CD4-positive, CD25-positive, alpha-beta regulatory T cell (primary cell): ENCODE data around the gene ARFGAP3. TPM values are rescaled to one million over a fixed set of nuclear protein-coding genes. Genes with fewer than 3 reads are reported as not detected.

Experiments used
- ATAC-seq, 2 donors: fragments of 150-1000 bp; cut with Tn5 transposase; one replicate each; pipeline ENCODE4 v1.10.0; 2021; ENCODE audit warnings: low read depth in 2 of 2, moderate number of reproducible peaks in 2 of 2, moderate library complexity in 1 of 2
- DNase-seq, 3 donors: peaks; one replicate each; pipeline versions ENCODE4 v3.0.0 to v3.0.0-alpha.2; 2012 to 2022; ENCODE audit warnings: mixed read lengths in 1 of 3
- H3K27ac ChIP-seq: one replicate; pipeline ENCODE4 v1.7.0; 2013; ENCODE audit warnings: mild to moderate bottlenecking, low read length; ENCODE audit not compliant: insufficient read depth, poor library complexity, severe bottlenecking
- H3K27me3 ChIP-seq: one replicate; pipeline ENCODE4 v1.7.0; 2013; ENCODE audit warnings: low read length; ENCODE audit not compliant: control insufficient read depth, insufficient read depth
- H3K36me3 ChIP-seq: one replicate; pipeline ENCODE4 v1.7.0; 2013; ENCODE audit warnings: mild to moderate bottlenecking, low read length, moderate library complexity; ENCODE audit not compliant: control insufficient read depth, insufficient read depth
- H3K4me1 ChIP-seq: 2 replicates; pipeline ENCODE4 v1.7.0; 2013; ENCODE audit warnings: mild to moderate bottlenecking, low read length; ENCODE audit not compliant: insufficient read depth, control insufficient read depth, poor library complexity, severe bottlenecking
- H3K4me3 ChIP-seq: one replicate; pipeline ENCODE4 v1.7.0; 2013; ENCODE audit warnings: low read depth, mild to moderate bottlenecking, low read length, moderate library complexity
- H3K9me3 ChIP-seq, 2 experiments: 1 replicate in 1 of 2; 2 replicates in 1 of 2; pipeline ENCODE4 v1.7.0; 2013; ENCODE audit warnings: low read length in 2 of 2, mild to moderate bottlenecking in 1 of 2, moderate library complexity in 1 of 2; ENCODE audit not compliant: control insufficient read depth in 2 of 2
- H3K27ac Mint-ChIP-seq, 3 donors: one replicate each; pipeline ENCODE4 v1.8.0; 2020 to 2022; ENCODE audit warnings: mild to moderate bottlenecking in 3 of 3, mixed read lengths in 3 of 3, moderate library complexity in 2 of 3
- H3K27me3 Mint-ChIP-seq: one replicate; pipeline ENCODE4 v1.8.0; 2022; ENCODE audit warnings: mild to moderate bottlenecking, mixed read lengths
- H3K36me3 Mint-ChIP-seq: one replicate; pipeline ENCODE4 v1.8.0; 2020; ENCODE audit warnings: mixed read lengths
- H3K4me1 Mint-ChIP-seq, 4 donors: one replicate each; pipeline ENCODE4 v1.8.0; 2020 to 2022; ENCODE audit warnings: mixed read lengths in 4 of 4, mild to moderate bottlenecking in 1 of 4
- H3K4me3 Mint-ChIP-seq, 4 donors: one replicate each; pipeline ENCODE4 v1.8.0; 2020 to 2022; ENCODE audit warnings: mild to moderate bottlenecking in 4 of 4, mixed read lengths in 4 of 4, moderate library complexity in 3 of 4
- H3K9me3 Mint-ChIP-seq, 7 donors: one replicate each; pipeline ENCODE4 v1.8.0; 2020 to 2022; ENCODE audit warnings: mixed read lengths in 7 of 7, mild to moderate bottlenecking in 3 of 7, moderate library complexity in 2 of 7
- polyA plus RNA-seq, 4 donors: library from polyadenylated mRNA; unstranded; fragments of 300-500 nt; fragmentation: Illumina TruSeq; gene quantifications; one replicate each; pipeline ENCODE4 v1.2.3, GENCODE V29; 2021
- total RNA-seq: library from RNA; stranded (reverse); gene quantifications from one replicate; pipeline ENCODE4 v1.2.3, GENCODE V29; 2022

ARFGAP3 gene
- total and polyA plus RNA-seq, 5 donors from 2014 or later, result 27.1 to 31.0 (median 28.8) TPM

DNA sequence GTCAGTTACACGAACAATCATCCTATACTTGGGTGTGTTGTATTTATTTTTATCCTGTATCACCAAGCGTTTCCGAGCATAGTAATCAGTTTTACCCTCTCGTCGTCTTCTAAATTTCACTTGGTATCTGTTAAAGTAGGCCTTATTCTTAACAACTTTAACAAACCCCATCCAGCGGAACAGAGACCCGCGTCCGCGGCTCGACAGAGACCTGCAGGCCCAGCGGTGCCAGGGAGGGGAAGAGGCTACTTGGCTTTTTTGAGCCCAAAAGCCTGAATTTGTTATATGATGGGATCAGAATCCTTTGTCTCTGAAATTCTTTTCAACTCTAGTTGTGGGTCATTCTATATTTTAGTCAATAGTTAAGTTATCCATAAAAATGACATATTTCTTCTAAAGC, 79.9 kb downstream of the ARFGAP3 start:
- Mint-ChIP-seq H3K27me3 (no peaks in the 10 kb centered on the region), H3K9me3 (no peaks in the 10 kb centered on the region), H3K36me3 (no peaks in the 10 kb centered on the region), H3K4me3 (no peak overlapping the region), H3K27ac (no peak overlapping the region), H3K4me1 (peaks cover 0 to 2% (median under 1%) of the 10 kb centered on the region in 4 donors)
- H3K27ac ChIP-seq, result no peak overlapping the region
- no peak overlapping the region for H3K4me3 ChIP-seq
- no peaks in the 10 kb centered on the region for H3K36me3 ChIP-seq
- DNase-seq (no peak), ATAC-seq (no peak)
- no peaks in the 10 kb centered on the region for H3K4me1 ChIP-seq
- H3K27me3 ChIP-seq, result no peaks in the 10 kb centered on the region
- H3K9me3 ChIP-seq, result no peaks in the 10 kb centered on the region

DNA sequence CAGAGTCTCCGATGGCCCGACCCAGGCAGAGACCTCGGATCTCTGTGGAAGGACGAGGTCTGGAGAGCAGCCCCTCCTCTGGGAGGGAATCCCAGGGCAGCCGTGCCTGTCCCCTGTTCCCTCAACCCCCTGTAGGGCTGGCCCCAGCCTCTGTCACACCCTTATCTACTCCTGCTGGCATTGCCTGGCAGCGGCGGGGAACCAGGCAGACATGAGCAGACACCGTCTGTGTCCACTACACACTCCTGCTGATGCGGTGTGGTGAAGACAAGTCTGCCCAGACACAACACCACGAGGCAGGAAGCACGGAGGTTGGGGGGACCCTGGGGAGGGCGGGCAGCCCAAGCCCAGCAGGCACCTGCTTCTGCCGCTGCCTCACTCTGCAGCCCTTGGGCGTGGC, 83.9 kb downstream of the ARFGAP3 start:
- Mint-ChIP-seq H3K27me3 (peaks cover 3% of the 10 kb centered on the region), H3K27ac (no peak overlapping the region), H3K9me3 (no peaks in the 10 kb centered on the region), H3K4me1 (peaks cover 0 to 2% (median 0%) of the 10 kb centered on the region in 4 donors), H3K4me3 (no peak overlapping the region), H3K36me3 (no peaks in the 10 kb centered on the region)
- no peaks in the 10 kb centered on the region for H3K36me3 ChIP-seq
- H3K9me3 ChIP-seq, result no peaks in the 10 kb centered on the region
- H3K4me3 ChIP-seq, result no peak overlapping the region
- no peak overlapping the region for H3K27ac ChIP-seq
- H3K27me3 ChIP-seq, result no peaks in the 10 kb centered on the region
- H3K4me1 ChIP-seq, result no peaks in the 10 kb centered on the region
- DNase-seq (no peak), ATAC-seq (no peak)

DNA sequence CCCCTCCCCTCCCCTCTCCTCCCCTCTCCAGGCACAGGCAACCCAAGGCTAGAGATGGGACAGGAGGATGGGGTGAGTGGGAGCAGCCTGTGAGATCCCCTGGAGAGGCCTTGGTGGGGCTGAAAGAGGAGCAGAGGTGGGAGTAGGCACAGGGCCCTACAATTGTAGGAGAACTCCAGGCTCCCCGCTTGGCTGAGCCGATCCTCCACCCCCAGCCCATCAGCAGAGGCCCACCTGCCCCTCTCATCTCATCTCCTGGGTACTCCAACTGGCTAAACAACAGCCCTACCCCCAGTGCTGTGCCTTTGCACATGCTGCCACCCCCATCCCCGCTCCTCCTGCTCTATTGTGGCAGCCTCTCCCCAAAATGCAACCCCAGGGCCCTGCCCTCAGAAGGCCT, 84.4 kb downstream of the ARFGAP3 start:
- Histone ChIP-seq H3K4me1 (no peaks in the 10 kb centered on the region), H3K27ac (no peak overlapping the region), H3K27me3 (no peaks in the 10 kb centered on the region), H3K9me3 (no peaks in the 10 kb centered on the region), H3K36me3 (no peaks in the 10 kb centered on the region), H3K4me3 (no peak overlapping the region)
- no peak for ATAC-seq
- DNase-seq, result no peak
- Mint-ChIP-seq H3K27me3 (peaks cover 4% of the 10 kb centered on the region), H3K36me3 (no peaks in the 10 kb centered on the region), H3K27ac (no peak overlapping the region), H3K4me3 (no peak overlapping the region), H3K4me1 (peaks cover 0 to 6% (median 0%) of the 10 kb centered on the region in 4 donors), H3K9me3 (no peaks in the 10 kb centered on the region)

DNA sequence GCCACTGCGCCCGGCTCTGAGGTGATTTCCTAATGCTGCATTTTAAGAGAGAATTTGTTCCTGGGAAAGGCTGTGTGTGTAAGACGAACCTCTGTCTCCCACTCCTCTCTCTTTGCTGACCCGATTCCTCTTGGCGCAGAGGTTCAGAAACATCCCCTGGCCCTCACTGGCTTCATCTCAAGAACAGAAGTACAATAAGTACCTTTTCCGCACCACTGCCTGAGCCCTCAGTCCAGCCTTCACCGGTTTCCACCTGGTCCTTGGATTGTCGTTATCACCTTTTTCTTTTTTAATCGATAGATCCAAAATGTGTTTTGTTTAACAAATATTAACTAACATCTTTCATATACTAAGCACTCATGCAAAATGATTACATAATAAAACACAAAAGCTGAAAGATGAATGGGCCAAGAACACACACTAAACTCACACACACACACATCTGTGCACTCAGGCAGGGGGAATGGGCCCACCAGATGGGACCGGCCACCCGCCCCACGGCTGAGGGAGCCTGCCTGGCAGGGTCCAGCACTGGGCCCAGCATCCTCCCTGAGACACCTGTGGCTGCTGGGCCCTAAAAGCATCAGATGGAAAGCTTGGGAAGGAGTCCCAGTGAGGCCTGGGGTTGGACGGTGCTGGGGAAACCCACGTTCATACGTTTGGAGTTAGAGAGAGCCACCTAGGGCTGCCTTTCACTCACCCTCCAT, 86.0 kb downstream of the ARFGAP3 start:
- H3K36me3 Mint-ChIP-seq, result no peaks in the 10 kb centered on the region
- DNase-seq, result no peak
- Histone ChIP-seq H3K27me3 (no peaks in the 10 kb centered on the region), H3K27ac (no peak overlapping the region), H3K4me1 (no peaks in the 10 kb centered on the region), H3K4me3 (no peak overlapping the region), H3K9me3 (no peaks in the 10 kb centered on the region), H3K36me3 (no peaks in the 10 kb centered on the region)
- peaks cover 4% of the 10 kb centered on the region for H3K27me3 Mint-ChIP-seq
- H3K9me3 Mint-ChIP-seq, result no peaks in the 10 kb centered on the region
- no peak overlapping the region for H3K4me3 Mint-ChIP-seq
- H3K27ac Mint-ChIP-seq, result no peak overlapping the region
- ATAC-seq, result no peak
- H3K4me1 Mint-ChIP-seq, result peaks cover 0 to 6% (median under 1%) of the 10 kb centered on the region in 4 donors

- H3K27ac Mint-ChIP-seq, result no peak overlapping the region
- no peaks in the 10 kb centered on the region for H3K36me3 Mint-ChIP-seq
- no peaks in the 10 kb centered on the region for H3K27me3 ChIP-seq
- no peaks in the 10 kb centered on the region for H3K36me3 ChIP-seq
- H3K4me1 Mint-ChIP-seq, result peaks cover 0 to 6% (median under 1%) of the 10 kb centered on the region in 4 donors
- no peaks in the 10 kb centered on the region for H3K4me1 ChIP-seq
- DNase-seq (no peak), ATAC-seq (no peak)
- H3K27me3 Mint-ChIP-seq, result peaks cover 4% of the 10 kb centered on the region
- H3K9me3 ChIP-seq, result no peaks in the 10 kb centered on the region
- H3K4me3 ChIP-seq, result no peak overlapping the region
- no peak overlapping the region for H3K4me3 Mint-ChIP-seq
- no peaks in the 10 kb centered on the region for H3K9me3 Mint-ChIP-seq
- no peak overlapping the region for H3K27ac ChIP-seq
These were observed 86.7 kb downstream of the ARFGAP3 start for GRCh38 chr22:42770448-42770726.

- DNase-seq (no peak), ATAC-seq (peak; percentile 32 to 40)
- H3K36me3 Mint-ChIP-seq, result no peaks in the 10 kb centered on the region
These were observed 87.3 kb downstream of the ARFGAP3 start for GRCh38 chr22:42769574-42770447.

DNA sequence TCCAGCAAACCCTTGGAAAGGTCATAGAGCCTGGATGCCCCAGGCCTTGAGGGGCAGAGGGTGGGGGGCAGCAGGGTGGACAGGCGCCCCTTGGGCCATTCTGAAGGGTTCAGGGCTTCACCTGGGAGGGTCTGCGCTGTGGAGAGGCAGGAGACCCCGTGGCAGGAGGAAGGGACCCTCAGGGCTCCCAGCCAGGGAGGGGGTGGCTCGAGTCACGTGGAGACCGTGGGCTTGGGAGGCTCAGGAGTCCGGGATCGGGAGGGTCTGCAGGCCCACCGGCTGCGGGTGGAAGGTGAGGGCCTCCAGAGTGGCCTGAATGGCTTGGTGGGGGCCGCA, 87.9 kb downstream of the ARFGAP3 start:
- Histone ChIP-seq H3K36me3 (no peaks in the 10 kb centered on the region), H3K4me3 (no peak overlapping the region), H3K4me1 (no peaks in the 10 kb centered on the region), H3K27me3 (no peaks in the 10 kb centered on the region), H3K9me3 (no peaks in the 10 kb centered on the region), H3K27ac (no peak overlapping the region)
- Mint-ChIP-seq H3K27me3 (peaks cover 4% of the 10 kb centered on the region), H3K4me3 (no peak overlapping the region), H3K4me1 (peaks cover 0 to 6% (median under 1%) of the 10 kb centered on the region in 4 donors), H3K9me3 (no peaks in the 10 kb centered on the region), H3K27ac (no peak overlapping the region), H3K36me3 (no peaks in the 10 kb centered on the region)
- ATAC-seq (no peak), DNase-seq (no peak)

More at GRCh38 chr22:42769574-42770447, 87.3 kb downstream of the ARFGAP3 start:
- H3K27ac Mint-ChIP-seq, result no peak overlapping the region
- Histone ChIP-seq H3K4me1 (no peaks in the 10 kb centered on the region), H3K27ac (no peak overlapping the region), H3K4me3 (no peak overlapping the region), H3K36me3 (no peaks in the 10 kb centered on the region), H3K27me3 (no peaks in the 10 kb centered on the region), H3K9me3 (no peaks in the 10 kb centered on the region)
- no peaks in the 10 kb centered on the region for H3K9me3 Mint-ChIP-seq
- peaks cover 0 to 6% (median under 1%) of the 10 kb centered on the region in 4 donors for H3K4me1 Mint-ChIP-seq
- H3K4me3 Mint-ChIP-seq, result no peak overlapping the region
- peaks cover 4% of the 10 kb centered on the region for H3K27me3 Mint-ChIP-seq
